Naive B cell (primary cell): Measurements from ENCODE around the gene MYADML2. TPM values are rescaled to one million over a fixed set of nuclear protein-coding genes. Genes with fewer than 3 reads are reported as not detected.

ENCODE experiments used
- ATAC-seq, 2 donors: fragments of 150-1000 bp; cut with Tn5 transposase; 2 replicates each; pipeline ENCODE4 v1.10.0; 2021; ENCODE audit warnings: low read depth in 2 of 2, mild to moderate bottlenecking in 2 of 2, moderate library complexity in 2 of 2
- DNase-seq: peaks from one replicate; pipeline ENCODE4 v3.0.0; 2022
- H3K27ac Mint-ChIP-seq, 6 donors: one replicate each; pipeline ENCODE4 v1.8.0; 2020 to 2022; ENCODE audit warnings: mild to moderate bottlenecking in 6 of 6, mixed read lengths in 6 of 6, moderate library complexity in 5 of 6, inconsistent platforms in 2 of 6
- H3K27me3 Mint-ChIP-seq, 3 donors: one replicate each; pipeline ENCODE4 v1.8.0; 2021 to 2022; ENCODE audit warnings: mixed read lengths in 3 of 3, mild to moderate bottlenecking in 1 of 3
- H3K36me3 Mint-ChIP-seq, 2 donors: one replicate each; pipeline ENCODE4 v1.8.0; 2020 to 2022; ENCODE audit warnings: mixed read lengths in 2 of 2, inconsistent platforms in 1 of 2, mild to moderate bottlenecking in 1 of 2
- H3K4me1 Mint-ChIP-seq, 3 donors: one replicate each; pipeline ENCODE4 v1.8.0; 2020 to 2022; ENCODE audit warnings: mixed read lengths in 3 of 3, inconsistent platforms in 1 of 3, mild to moderate bottlenecking in 1 of 3, moderate library complexity in 1 of 3
- H3K4me3 Mint-ChIP-seq, 8 donors: one replicate each; pipeline ENCODE4 v1.8.0; 2020 to 2022; ENCODE audit warnings: mild to moderate bottlenecking in 8 of 8, mixed read lengths in 8 of 8, moderate library complexity in 8 of 8, inconsistent platforms in 2 of 8
- H3K9me3 Mint-ChIP-seq, 7 donors: one replicate each; pipeline ENCODE4 v1.8.0; 2020 to 2022; ENCODE audit warnings: mixed read lengths in 7 of 7, mild to moderate bottlenecking in 5 of 7, inconsistent platforms in 2 of 7, moderate library complexity in 1 of 7
- polyA plus RNA-seq, 6 donors: library from polyadenylated mRNA; unstranded; fragments of 300-500 nt; fragmentation: Illumina TruSeq; gene quantifications; one replicate each; pipeline ENCODE4 v1.2.3, GENCODE V29; 2021; ENCODE audit warnings: low read depth in 6 of 6

MYADML2 gene
- polyA plus RNA-seq, 6 donors from 2014 or later, result not detected

DNA sequence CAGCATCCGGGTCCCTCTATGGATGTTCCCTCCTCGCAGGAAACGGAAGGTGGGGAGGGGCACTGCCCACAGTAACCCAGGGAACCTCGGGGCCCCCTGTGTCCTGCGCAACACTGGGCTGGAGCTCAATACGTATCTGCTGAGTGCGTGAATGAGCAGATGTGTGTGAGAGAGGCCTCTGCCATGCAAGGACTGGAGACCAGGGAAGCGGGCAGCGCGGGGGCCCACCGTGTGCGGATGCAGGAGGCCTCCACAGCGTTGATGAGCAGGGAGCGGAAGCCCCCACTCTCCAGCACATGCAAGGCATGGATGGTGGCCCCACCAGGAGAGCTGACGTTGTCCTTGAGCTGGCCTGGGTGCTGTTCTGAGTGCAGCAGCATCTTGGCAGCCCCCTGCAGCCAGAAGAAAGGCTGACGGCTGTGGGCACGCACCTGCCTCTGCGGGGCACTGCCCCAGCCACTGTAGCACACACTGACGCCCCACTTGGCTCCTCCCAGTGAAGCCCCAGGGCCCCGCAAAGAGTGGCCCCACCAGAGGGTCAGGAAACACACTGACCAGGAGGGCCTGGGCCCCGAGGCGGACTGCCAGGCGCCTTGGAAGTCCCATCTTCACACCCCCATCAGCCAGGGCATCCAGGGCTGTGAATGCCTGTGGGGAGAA, 12.8 kb downstream of the MYADML2 start:
- H3K36me3 Mint-ChIP-seq, result no peaks in the 10 kb centered on the region
- ATAC-seq (no peak), DNase-seq (no peak)
- H3K27me3 Mint-ChIP-seq, result peaks cover 0 to 29% (median 17%) of the 10 kb centered on the region in 3 donors
- peak overlapping the region in 2 of 6 donors; percentile 12 to 54 for H3K27ac Mint-ChIP-seq
- no peak overlapping the region for H3K4me3 Mint-ChIP-seq
- no peaks in the 10 kb centered on the region for H3K9me3 Mint-ChIP-seq
- peaks cover 5 to 22% (median 13%) of the 10 kb centered on the region in 3 donors for H3K4me1 Mint-ChIP-seq

DNA sequence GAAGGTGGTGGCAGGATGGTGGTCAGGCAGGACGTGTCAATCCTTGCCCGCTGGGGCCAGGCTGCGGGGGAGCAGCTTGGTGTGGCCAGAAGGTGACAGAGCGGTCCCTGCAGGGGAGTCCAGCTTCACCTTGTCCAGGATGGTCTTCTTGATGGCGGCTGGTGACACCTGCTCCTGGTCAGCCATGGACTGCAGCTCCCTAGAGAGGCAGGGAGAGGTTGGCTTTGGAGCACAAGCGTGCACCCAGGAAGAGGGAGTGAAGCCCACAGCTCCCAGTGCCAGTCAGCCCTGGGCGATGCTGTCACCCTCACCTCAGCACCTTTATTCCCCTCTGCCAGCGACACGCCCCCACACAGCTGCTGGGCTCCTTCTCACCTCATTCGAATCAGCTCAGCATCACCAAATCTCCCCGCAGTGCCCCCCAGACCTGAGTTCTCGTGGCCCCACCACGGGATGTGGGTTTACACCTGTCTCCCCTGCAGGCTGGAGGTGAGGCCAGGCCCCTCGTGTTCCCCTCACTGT, 13.8 kb downstream of the MYADML2 start:
- no peak for DNase-seq
- no peaks in the 10 kb centered on the region for H3K36me3 Mint-ChIP-seq

DNA sequence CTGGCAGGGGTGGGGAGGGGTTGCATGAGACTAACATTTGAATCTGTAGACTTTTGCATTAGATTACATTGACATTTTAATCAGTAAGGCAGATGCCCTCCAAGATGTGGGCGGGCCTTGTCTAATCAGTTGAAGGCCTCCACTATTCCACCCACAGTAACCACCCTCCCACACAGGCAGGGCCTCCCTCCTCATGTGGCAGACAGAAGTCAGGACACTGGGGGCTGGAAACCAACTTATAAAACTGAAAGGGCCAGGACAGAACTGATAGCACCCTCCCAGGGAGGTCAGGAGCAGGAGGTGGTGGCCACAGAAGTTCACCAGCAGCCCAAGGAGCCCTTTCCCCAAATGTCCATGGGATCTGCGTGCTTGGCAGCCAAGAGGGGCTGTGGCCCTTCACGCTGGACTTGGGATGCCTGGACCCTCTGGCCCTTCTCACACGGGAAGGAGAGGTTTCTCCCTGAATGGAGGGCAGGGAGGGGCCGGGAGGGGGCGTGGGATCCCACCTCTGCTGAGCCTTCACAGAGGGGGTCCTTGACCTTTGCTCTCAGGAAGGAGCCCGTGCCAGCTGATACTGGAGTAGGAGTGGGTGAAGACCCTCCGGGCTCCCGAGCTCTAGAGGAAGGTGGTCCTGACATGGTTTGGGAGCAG, 14.6 kb downstream of the MYADML2 start:
- H3K4me3 Mint-ChIP-seq, result no peak overlapping the region
- no peak for ATAC-seq
- no peaks in the 10 kb centered on the region for H3K36me3 Mint-ChIP-seq
- H3K27me3 Mint-ChIP-seq, result peaks cover 0 to 35% (median 20%) of the 10 kb centered on the region in 3 donors
- H3K4me1 Mint-ChIP-seq, result peaks cover 0 to 17% (median 13%) of the 10 kb centered on the region in 3 donors
- H3K27ac Mint-ChIP-seq, result no peak overlapping the region
- H3K9me3 Mint-ChIP-seq, result no peaks in the 10 kb centered on the region
- DNase-seq, result no peak

More for the DNA sequence above, 13.8 kb downstream of the MYADML2 start:
- Mint-ChIP-seq H3K27me3 (peaks cover 0 to 35% (median 20%) of the 10 kb centered on the region in 3 donors), H3K4me1 (peaks cover 5 to 19% (median 19%) of the 10 kb centered on the region in 3 donors), H3K27ac (no peak overlapping the region), H3K9me3 (no peaks in the 10 kb centered on the region), H3K4me3 (no peak overlapping the region)
- no peak for ATAC-seq

DNA sequence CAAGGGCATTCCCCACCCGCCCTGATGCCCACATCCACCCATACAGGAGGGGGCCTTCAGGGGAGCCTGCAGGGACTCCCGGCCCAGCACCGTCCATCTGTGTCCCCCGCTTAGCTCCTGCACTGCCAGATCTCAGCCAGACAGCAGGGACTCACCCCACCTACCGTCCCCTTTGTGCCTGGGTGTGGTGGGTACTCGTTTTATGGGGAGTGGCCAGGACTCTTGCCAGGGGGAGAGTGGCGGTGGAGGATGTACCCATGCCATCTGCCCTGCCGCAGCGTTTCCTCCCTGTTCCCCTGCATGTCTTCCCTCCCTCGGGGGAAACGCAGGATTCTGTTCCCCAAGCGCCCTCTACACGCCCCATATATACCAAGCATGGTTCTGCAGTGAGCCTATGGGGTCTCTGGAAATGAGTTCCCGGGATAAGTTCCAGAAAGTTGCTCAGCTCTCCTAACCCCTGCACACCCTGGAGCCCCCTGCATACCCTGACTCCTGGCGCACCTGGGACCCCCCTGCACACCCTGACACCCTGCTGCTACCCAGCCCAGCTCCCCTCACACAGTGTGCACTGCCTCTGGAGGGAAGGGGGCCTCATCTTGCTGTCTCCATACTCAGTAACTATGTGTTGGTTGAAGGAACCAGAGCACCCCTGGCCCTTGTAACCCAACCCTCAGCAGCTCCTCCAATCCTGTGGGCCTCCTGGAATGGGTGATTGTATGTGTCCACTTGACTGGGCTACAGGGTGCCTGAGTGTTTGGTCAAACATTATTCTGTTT, 15.3 kb downstream of the MYADML2 start:
- Mint-ChIP-seq H3K36me3 (no peaks in the 10 kb centered on the region), H3K9me3 (no peaks in the 10 kb centered on the region), H3K4me3 (peak overlapping the region in 1 of 8 donors; percentile 26), H3K27me3 (peaks cover 0 to 35% (median 20%) of the 10 kb centered on the region in 3 donors), H3K27ac (peak overlapping the region in 2 of 6 donors; percentile 14 to 42), H3K4me1 (peaks cover 0 to 16% (median 12%) of the 10 kb centered on the region in 3 donors)
- no peak for DNase-seq
- ATAC-seq, result no peak

DNA sequence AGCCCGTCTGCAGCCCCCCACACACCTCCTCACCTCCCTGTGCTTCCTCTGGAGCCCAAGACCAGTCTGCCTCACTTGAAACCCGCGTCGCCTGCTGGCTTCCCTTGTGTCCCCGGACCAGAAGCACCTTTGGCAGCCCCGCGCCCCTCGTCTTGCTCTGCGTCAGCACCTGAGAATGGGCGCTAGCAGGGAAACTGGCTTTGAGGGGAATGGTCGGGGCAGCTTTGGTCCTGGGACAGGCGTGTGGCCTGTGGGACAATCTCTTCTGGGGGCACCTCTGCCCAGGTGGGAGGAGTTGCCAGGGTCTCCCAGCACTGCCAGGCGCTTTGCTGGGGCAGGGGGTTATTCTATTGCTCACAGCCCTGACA, 15.9 kb downstream of the MYADML2 start:
- Mint-ChIP-seq H3K27ac (peak overlapping the region in 1 of 6 donors; percentile 14), H3K4me3 (peak overlapping the region in 2 of 8 donors; percentile 16 to 62), H3K27me3 (peaks cover 0 to 35% (median 20%) of the 10 kb centered on the region in 3 donors)

DNA sequence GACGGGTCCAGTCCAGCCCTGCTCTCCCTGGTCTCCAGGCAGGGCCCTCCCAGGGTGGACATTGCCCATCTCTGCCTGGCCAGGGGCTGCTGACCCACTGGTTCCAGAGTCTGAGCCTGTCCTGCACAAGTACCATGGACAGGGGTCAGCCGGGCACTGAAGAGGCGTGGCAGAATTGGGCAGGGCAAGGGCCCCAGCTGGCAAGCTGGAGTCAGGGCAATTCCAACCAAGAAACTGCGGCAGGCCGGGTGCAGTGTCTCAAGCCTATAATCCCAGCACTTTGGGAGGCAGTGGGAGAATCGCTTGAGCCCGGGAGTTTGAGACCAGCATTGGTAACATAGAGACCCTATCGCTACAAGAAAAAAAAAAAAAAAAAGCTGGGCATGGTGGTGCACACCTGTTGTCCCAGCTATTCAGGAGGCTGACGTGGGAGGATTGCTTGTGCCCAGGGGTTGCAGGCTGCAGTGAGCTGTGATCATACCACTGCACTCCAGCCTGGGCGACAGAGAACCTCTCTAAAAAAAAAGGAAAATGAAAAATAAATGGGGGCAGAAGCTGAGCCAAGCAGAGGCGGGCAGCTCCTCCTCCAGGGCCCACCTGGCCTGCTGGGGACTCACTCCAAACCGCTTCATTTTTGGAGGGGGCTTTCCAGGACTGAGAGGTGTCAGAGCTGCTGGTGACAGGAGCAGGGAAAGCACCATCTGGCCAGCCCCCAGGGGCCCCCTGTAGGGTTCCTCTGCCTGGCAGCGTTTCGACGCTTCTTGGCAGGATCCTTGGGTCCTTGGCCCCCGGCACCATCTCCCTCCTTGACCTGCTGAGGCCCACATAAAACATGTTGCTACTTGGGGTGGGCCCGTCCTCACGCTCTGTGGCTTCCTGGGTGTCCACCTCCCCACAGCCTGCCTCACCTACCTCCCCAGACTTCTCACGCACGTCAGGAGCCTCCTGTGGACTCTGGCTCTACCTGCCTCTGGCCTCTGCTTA, 16.6 kb downstream of the MYADML2 start:
- Mint-ChIP-seq H3K9me3 (no peaks in the 10 kb centered on the region), H3K4me1 (peaks cover 7 to 25% (median 15%) of the 10 kb centered on the region in 3 donors), H3K27me3 (peaks cover 0 to 35% (median 20%) of the 10 kb centered on the region in 3 donors), H3K36me3 (no peaks in the 10 kb centered on the region), H3K4me3 (peak overlapping the region in 5 of 8 donors; percentile 13 to 62 (median 19)), H3K27ac (no peak overlapping the region)
- ATAC-seq (no peak), DNase-seq (no peak)

More for the DNA sequence above, 15.9 kb downstream of the MYADML2 start:
- H3K36me3 Mint-ChIP-seq, result no peaks in the 10 kb centered on the region
- peaks cover 5 to 22% (median 13%) of the 10 kb centered on the region in 3 donors for H3K4me1 Mint-ChIP-seq
- H3K9me3 Mint-ChIP-seq, result no peaks in the 10 kb centered on the region
- ATAC-seq, result no peak
- DNase-seq, result no peak

DNA sequence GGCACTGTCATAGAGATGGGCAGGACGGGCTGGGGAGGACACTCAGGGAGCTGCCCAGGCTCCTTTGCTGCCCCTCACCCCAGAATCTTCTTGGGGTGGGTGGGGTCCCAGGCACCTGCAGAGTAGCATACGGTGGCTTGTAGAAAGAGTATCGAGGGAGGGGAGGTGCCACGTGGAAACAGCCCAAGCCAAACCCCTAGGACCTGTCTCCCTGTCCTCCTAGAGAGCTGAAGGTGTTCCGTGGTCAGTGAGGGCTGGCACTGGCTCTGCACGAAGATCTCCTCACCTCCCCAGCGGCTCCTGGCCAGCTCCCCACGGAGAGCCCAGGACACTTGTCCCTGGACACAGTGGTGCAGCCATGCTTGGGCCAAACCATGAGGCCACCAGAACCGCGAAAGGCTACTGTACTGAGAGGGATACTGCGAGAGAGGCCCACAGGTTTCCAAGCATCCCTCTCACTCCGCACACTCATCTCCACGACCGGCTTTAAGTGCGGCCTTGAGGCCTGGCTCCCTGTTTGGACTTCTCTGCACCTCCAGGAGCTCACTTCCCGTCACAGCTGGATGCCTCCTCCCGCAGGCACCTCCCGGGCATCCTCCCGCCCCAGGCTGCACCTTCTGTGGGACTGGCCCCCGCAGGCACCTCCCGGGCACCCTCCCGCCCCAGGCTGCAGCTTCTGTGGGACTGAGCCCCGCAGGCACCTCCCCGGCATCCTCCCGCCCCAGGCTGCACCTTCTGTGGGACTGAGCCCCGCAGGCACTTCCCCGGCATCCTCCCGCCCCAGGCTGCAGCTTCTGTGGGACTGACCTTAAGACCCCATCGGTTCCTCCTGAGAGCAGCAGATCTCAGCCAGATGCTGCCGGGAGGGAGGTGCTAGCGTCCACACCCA, 17.5 kb downstream of the MYADML2 start:
- no peaks in the 10 kb centered on the region for H3K9me3 Mint-ChIP-seq
- H3K36me3 Mint-ChIP-seq, result no peaks in the 10 kb centered on the region
- peak overlapping the region in 6 of 8 donors; percentile 37 to 85 (median 62) for H3K4me3 Mint-ChIP-seq
- ATAC-seq (no peak), DNase-seq (no peak)
- peaks cover 7 to 25% (median 16%) of the 10 kb centered on the region in 3 donors for H3K4me1 Mint-ChIP-seq
- peaks cover 0 to 35% (median 20%) of the 10 kb centered on the region in 3 donors for H3K27me3 Mint-ChIP-seq
- H3K27ac Mint-ChIP-seq, result peak overlapping the region in 3 of 6 donors; percentile 47 to 54 (median 52)

DNA sequence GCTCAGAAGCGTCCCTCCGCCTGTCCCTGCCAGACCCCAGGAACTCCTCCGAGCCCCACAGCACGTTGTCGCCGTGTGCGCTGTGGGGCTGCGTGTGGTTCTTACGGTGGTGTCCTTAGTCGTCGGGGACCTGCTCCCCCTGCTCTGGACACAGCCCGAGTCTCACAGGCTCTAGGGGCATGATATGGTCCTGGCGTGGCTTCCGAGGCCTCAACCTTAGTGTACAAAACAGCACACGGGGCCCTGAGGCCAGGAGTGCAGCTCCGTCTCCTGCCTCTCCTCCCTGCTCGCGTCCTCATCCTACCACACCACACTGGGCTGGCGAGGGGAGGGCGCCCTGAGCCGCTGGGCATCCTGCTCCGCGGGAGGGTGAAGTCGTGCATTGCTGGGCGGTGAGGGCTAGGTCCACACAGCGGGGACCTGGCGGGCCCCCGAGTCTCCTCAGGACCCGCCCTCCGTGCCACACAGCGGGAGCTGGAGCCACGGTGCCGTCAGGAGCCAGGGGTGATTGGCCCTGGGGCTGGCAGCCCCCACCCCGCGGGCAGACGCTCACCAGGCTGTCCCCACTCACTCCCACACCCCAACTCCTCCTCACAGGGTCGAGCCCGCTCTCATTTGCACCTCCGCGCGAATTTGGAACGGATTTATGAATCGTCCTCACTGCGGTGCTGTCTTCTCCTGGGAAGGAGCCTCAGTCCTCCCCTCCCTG, 18.3 kb downstream of the MYADML2 start:
- Mint-ChIP-seq H3K4me1 (peaks cover 7 to 29% (median 18%) of the 10 kb centered on the region in 3 donors), H3K9me3 (no peaks in the 10 kb centered on the region), H3K4me3 (peak overlapping the region; percentile 37 to 85 (median 64)), H3K27me3 (peaks cover 0 to 35% (median 20%) of the 10 kb centered on the region in 3 donors), H3K27ac (peak overlapping the region in 3 of 6 donors; percentile 29 to 52 (median 47)), H3K36me3 (no peaks in the 10 kb centered on the region)
- ATAC-seq, result no peak
- DNase-seq, result no peak

DNA sequence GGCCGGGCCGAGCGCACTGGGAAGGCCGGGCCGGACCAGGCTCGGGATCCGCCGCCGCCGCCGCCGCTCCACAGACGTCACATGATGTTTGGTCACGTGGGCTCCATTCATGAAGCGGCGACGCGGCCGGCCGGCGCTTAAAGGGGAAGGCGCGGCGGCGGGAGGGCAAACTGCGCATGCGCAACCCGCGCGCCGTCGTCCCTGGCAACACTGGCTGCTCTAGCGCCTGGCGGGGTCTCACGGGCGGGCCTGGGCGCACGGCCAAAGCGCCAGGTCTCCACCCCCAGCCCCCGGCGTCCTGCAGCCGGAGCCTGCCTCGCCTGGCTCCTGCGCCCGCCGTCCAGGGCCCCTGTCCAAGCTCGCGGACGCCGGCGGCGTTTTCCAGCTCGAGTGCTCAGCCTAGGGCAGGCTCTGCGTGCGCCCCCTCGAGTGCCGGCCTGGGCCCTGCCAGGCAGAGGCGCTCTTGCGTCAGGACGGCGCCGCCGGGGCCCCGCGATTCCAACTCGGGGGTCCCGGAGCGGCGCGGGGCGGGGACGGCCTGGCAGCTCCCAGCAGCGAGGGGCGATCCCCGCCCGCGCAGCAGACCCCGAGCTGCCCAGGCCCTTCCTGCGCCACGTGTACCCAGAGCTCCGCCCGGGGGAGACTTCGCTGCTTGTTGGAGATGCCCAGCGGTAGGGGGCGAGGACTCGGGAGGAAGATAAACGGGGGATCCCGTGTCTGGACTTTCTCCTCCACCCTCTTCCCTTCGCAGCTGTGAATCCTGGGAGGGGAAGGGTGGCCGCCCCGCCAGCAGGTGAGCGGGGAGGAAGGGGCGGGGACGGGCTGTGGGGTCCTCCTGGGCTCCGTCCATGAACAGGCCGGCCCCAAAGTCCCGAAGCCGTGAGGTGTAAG, 19.1 kb downstream of the MYADML2 start, which contains the start of gene MAFG:
MAFG (minus strand) TSS at position 83 of the 891 bp plus-strand sequence. CDS start 4,550 bp downstream, outside the sequence.
- Mint-ChIP-seq H3K9me3 (no peaks in the 10 kb centered on the region), H3K4me1 (peaks cover 11 to 33% (median 18%) of the 10 kb centered on the region in 3 donors), H3K4me3 (peak within 1 kb of the TSS; percentile 85 to 95 (median 89)), H3K27ac (peak within 1 kb of the TSS; percentile 87 to 98 (median 94)), H3K36me3 (no peaks in the 10 kb centered on the region), H3K27me3 (peaks cover 0 to 35% (median 20%) of the 10 kb centered on the region in 3 donors)
- ATAC-seq (peak; percentile 72 to 79), DNase-seq (peak; percentile 93)

DNA sequence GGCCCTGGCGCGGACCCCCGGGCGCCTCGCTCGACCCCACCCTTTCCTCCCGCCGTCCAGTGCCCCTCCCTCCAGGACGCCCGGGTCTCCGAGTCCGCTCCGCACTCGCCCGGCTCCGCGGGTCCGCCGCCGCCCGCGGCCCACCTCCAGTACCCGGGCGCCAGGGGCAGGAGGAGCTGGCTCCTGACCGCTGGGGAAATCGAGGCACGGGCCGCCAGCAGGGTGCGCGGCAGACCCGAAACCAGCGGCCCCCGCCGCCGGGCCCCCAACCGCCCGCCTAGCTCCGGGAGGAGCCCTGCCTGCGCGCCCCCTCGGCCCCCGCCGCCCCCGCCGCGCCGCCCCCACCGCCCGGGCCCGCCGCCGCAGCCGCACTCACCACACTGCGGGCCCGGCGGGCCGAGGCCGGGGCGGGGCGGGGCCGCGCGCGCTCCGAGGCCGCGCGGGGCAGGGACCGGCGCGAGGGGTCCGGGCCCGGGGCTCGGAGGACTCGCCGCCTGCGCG, 19.8 kb downstream of the MYADML2 start:
- no peaks in the 10 kb centered on the region for H3K36me3 Mint-ChIP-seq
- peaks cover 0 to 32% (median 18%) of the 10 kb centered on the region in 3 donors for H3K27me3 Mint-ChIP-seq
- no peak for DNase-seq
- H3K4me1 Mint-ChIP-seq, result peaks cover 14 to 33% (median 18%) of the 10 kb centered on the region in 3 donors
- peak; percentile 29 to 35 for ATAC-seq
- no peaks in the 10 kb centered on the region for H3K9me3 Mint-ChIP-seq
- peak overlapping the region in 3 of 8 donors; percentile 75 to 87 (median 85) for H3K4me3 Mint-ChIP-seq
- H3K27ac Mint-ChIP-seq, result peak overlapping the region in 1 of 6 donors; percentile 81
